Ascending aorta (tissue), 2 donors: ENCODE data around the gene EFCC1. TPM values are rescaled to one million over a fixed set of nuclear protein-coding genes. Genes with fewer than 3 reads are reported as not detected.

Experiments used
- DNase-seq, 2 donors: peaks; one replicate each; pipeline ENCODE4 v3.0.0-alpha.2; 2019; ENCODE audit warnings: low spot score in 2 of 2
- H3K27ac ChIP-seq, 2 donors: fragments of 200-600 bp; sonication (generic); one replicate each; pipeline ENCODE4 v1.5.1; 2016 to 2017; ENCODE audit warnings: mild to moderate bottlenecking in 1 of 2
- H3K27me3 ChIP-seq: fragments of 200-600 bp; sonication (generic); one replicate; pipeline ENCODE4 v1.5.1; 2017
- H3K36me3 ChIP-seq, 2 donors: fragments of 200-600 bp; sonication (generic); one replicate each; pipeline ENCODE4 v1.5.1; 2016
- H3K4me1 ChIP-seq, 2 donors: fragments of 200-600 bp; sonication (generic); one replicate each; pipeline ENCODE4 v1.5.1; 2016 to 2017; ENCODE audit warnings: mild to moderate bottlenecking in 1 of 2
- H3K4me3 ChIP-seq, 2 donors: fragments of 200-600 bp; sonication (generic); one replicate each; pipeline ENCODE4 v1.5.1; 2016 to 2017; ENCODE audit warnings: mild to moderate bottlenecking in 1 of 2
- H3K9me3 ChIP-seq, 2 donors: fragments of 200-600 bp; sonication (generic); one replicate each; pipeline ENCODE4 v1.5.1; 2016
- CTCF ChIP-seq, 3 experiments: fragments of 200-600 bp in 2 of 3; fragments of 450-650 bp in 1 of 3; sonication (generic) in 2 of 3; IDR thresholded peaks; one replicate each; pipeline ENCODE4 v1.5.1; 2016 to 2019; ENCODE audit warnings: antibody characterized with exemption in 3 of 3, mild to moderate bottlenecking in 1 of 3, moderate library complexity in 1 of 3
- intact Hi-C: fragments of 100-400 bp; cut with DNase I; formaldehyde crosslinking; loops from one replicate; pipeline ENCODE4 v1.15.1; 2023
- total RNA-seq: library from RNA; depleted of rRNA; stranded (reverse); fragments of >200 nt; gene quantifications from one replicate; pipeline ENCODE4 v1.1.0, GENCODE V29; 2016

Gene EFCC1
- total RNA-seq, 1 donor from 2014 or later: 3.6 TPM

GRCh38 chr3:129034642-129035041 lies 33.5 kb downstream of the EFCC1 start:
- H3K4me1 ChIP-seq: no peaks in the 10 kb centered on the region
- H3K9me3 ChIP-seq: no peaks in the 10 kb centered on the region
- intact Hi-C loops: no loop called here
- DNase-seq: no peak
- no peak overlapping the region for H3K27ac ChIP-seq
- TF ChIP-seq CTCF (IDR thresholded peaks at IDR 0.05): no peak
- H3K27me3 ChIP-seq: no peaks in the 10 kb centered on the region
- no peak overlapping the region for H3K4me3 ChIP-seq
- no peaks in the 10 kb centered on the region for H3K36me3 ChIP-seq

- TF ChIP-seq CTCF (IDR thresholded peaks at IDR 0.05): no peak
- Histone ChIP-seq H3K27me3 (no peaks in the 10 kb centered on the region), H3K9me3 (no peaks in the 10 kb centered on the region), H3K4me3 (no peak overlapping the region), H3K27ac (no peak overlapping the region), H3K4me1 (no peaks in the 10 kb centered on the region), H3K36me3 (no peaks in the 10 kb centered on the region)
- intact Hi-C loops: no loop called here
- no peak for DNase-seq
These were observed 34.5 kb downstream of the EFCC1 start for GRCh38 chr3:129035360-129036221.

DNA sequence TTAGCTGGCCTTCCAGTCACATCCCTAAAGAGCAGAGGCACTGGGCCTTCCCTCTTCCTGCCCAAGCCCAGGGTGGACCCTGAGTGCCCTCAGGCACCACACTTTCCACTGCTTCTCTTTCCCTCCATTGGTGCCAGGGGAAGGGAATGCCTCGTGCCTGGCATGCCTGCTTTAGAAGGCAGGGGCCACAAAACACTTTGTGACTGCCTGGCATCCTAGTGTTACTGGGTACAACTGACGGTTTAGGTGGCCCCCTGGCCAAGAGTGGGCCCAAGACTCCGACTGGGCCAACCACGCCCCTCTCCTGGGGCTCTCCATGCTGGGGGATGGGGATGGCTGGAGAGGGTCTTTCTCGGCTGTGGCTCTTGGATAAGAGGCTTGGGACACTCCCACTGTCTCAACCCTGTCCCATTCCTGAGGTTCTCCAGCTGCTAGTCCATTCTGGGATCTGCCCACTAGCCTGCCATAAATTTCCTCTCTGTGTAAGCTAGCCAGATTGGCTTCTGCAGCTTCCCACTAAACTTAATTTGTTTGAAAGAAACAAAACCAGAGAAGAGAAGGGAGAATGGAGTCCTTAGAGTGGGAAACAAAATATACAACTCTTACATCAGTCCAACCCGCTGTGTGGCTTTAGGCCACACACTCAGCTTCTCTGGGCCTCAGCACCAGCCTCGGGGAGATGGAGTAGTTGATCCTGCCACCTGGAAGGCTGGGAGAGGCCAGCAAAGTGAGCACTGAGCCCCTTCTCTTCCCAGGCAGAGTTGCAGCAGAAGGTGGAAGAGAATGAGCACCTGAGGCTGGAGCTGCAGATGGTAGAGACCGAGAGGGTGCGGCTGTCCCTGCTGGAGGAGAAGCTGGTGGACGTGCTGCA lies 35.4 kb downstream of the EFCC1 start:
- intact Hi-C loops: no loop called here
- Histone ChIP-seq H3K9me3 (no peaks in the 10 kb centered on the region), H3K27me3 (no peaks in the 10 kb centered on the region), H3K4me1 (no peaks in the 10 kb centered on the region), H3K4me3 (no peak overlapping the region), H3K36me3 (no peaks in the 10 kb centered on the region), H3K27ac (no peak overlapping the region)
- TF ChIP-seq CTCF (IDR thresholded peaks at IDR 0.05): no peak
- DNase-seq: no peak

GRCh38 chr3:129037093-129037419 lies 36.0 kb downstream of the EFCC1 start:
- no peak for DNase-seq
- intact Hi-C loops: no loop called here
- Histone ChIP-seq H3K4me3 (no peak overlapping the region), H3K9me3 (no peaks in the 10 kb centered on the region), H3K27ac (no peak overlapping the region), H3K36me3 (no peaks in the 10 kb centered on the region), H3K4me1 (no peaks in the 10 kb centered on the region), H3K27me3 (no peaks in the 10 kb centered on the region)
- no peak for TF ChIP-seq CTCF (IDR thresholded peaks at IDR 0.05)

GRCh38 chr3:129038121-129038855 lies 37.2 kb downstream of the EFCC1 start:
- no peak overlapping the region for H3K27ac ChIP-seq
- no peaks in the 10 kb centered on the region for H3K27me3 ChIP-seq
- TF ChIP-seq CTCF (IDR thresholded peaks at IDR 0.05): no peak
- no peaks in the 10 kb centered on the region for H3K36me3 ChIP-seq
- intact Hi-C loops: no loop called here
- no peak overlapping the region for H3K4me3 ChIP-seq
- H3K9me3 ChIP-seq: no peaks in the 10 kb centered on the region
- no peak for DNase-seq
- H3K4me1 ChIP-seq: no peaks in the 10 kb centered on the region
